GM23248 (cell line): ENCODE data around the gene MRNIP. TPM values are rescaled to one million over a fixed set of nuclear protein-coding genes. Genes with fewer than 3 reads are reported as not detected.
A peak's percentile ranks its signal among the peaks of the same experiment; 100 is the strongest.
"Not testable (repeated sequence)": the region's sequence is repeated elsewhere in the genome, so short reads cannot be mapped to it uniquely, and the experiment has no call there.

Experiments used
- DNase-seq: peaks from one replicate; pipeline ENCODE4 v3.0.0-alpha.2; 2015
- H2AFZ ChIP-seq: fragments of 200-600 bp; sonication (generic); 2 replicates; pipeline ENCODE4 v1.6.1; 2016; ENCODE audit warnings: antibody characterized with exemption
- H3F3A ChIP-seq: fragments of 200-600 bp; sonication (generic); 2 replicates; pipeline ENCODE4 v1.6.1; 2016; ENCODE audit warnings: mild to moderate bottlenecking, antibody characterized with exemption, mixed run types; ENCODE audit not compliant: insufficient read depth
- H3K27ac ChIP-seq: fragments of 200-600 bp; sonication (generic); 2 replicates; pipeline ENCODE4 v1.5.1; 2016; ENCODE audit warnings: mild to moderate bottlenecking
- H3K27me3 ChIP-seq: fragments of 200-600 bp; sonication (generic); replicated peaks from 2 replicates; pipeline ENCODE4 v1.6.1; 2016; ENCODE audit warnings: mild to moderate bottlenecking; ENCODE audit not compliant: insufficient read depth
- H3K36me3 ChIP-seq: fragments of 200-600 bp; sonication (generic); 2 replicates; pipeline ENCODE4 v1.6.1; 2016; ENCODE audit warnings: low read depth, mild to moderate bottlenecking
- H3K4me1 ChIP-seq: fragments of 200-600 bp; sonication (generic); 2 replicates; pipeline ENCODE4 v1.6.1; 2016; ENCODE audit warnings: mild to moderate bottlenecking; ENCODE audit not compliant: insufficient read depth
- H3K4me2 ChIP-seq: fragments of 200-600 bp; sonication (generic); one replicate; pipeline ENCODE4 v1.6.1; 2016; ENCODE audit warnings: mild to moderate bottlenecking; ENCODE audit not compliant: unreplicated experiment
- H3K4me3 ChIP-seq: fragments of 200-600 bp; sonication (generic); 2 replicates; pipeline ENCODE4 v1.5.1; 2016; ENCODE audit warnings: mild to moderate bottlenecking
- H3K79me2 ChIP-seq: fragments of 200-600 bp; sonication (generic); 2 replicates; pipeline ENCODE4 v1.6.1; 2016; ENCODE audit warnings: mild to moderate bottlenecking; ENCODE audit not compliant: insufficient read depth
- H3K9ac ChIP-seq: fragments of 200-600 bp; sonication (generic); 2 replicates; pipeline ENCODE4 v1.6.1; 2016; ENCODE audit warnings: mild to moderate bottlenecking
- H3K9me2 ChIP-seq: fragments of 200-600 bp; sonication (generic); 2 replicates; pipeline ENCODE4 v1.6.1; 2016; ENCODE audit warnings: mixed run types, mild to moderate bottlenecking, moderate library complexity; ENCODE audit not compliant: insufficient read depth
- H3K9me3 ChIP-seq: fragments of 200-600 bp; sonication (generic); one replicate; pipeline ENCODE4 v1.6.1; 2017; ENCODE audit warnings: low read depth
- H4K20me1 ChIP-seq: fragments of 200-600 bp; sonication (generic); 2 replicates; pipeline ENCODE4 v1.6.0; 2016; ENCODE audit not compliant: insufficient read depth
- EZH2 ChIP-seq: fragments of 200-600 bp; sonication (generic); IDR thresholded peaks from 2 replicates; pipeline ENCODE4 v1.6.1; 2018; ENCODE audit warnings: antibody characterized with exemption, mild to moderate bottlenecking; ENCODE audit not compliant: insufficient read depth, poor library complexity, severe bottlenecking
- EZH2phosphoT487 ChIP-seq: fragments of 200-600 bp; sonication (generic); IDR thresholded peaks from 2 replicates; pipeline ENCODE4 v1.6.1; 2018; ENCODE audit warnings: antibody characterized with exemption, moderate library complexity, mild to moderate bottlenecking, low read depth; ENCODE audit not compliant: insufficient read depth
- WGBS, 2 experiments: methylation state at CpG; one replicate each; pipeline ENCODE4 v1.1.6; 2015 to 2017; ENCODE audit warnings: low lambda C conversion rate in 2 of 2, low coverage in 1 of 2; ENCODE audit errors: missing lambda C conversion rate in 2 of 2; 5-methylcytosine and 5-hydroxymethylcytosine counted together
- in situ Hi-C: fragments of 300-500 bp; cut with MboI; formaldehyde crosslinking; loops from 2 replicates; pipeline ENCODE4 v1.15.0; 2020
- polyA plus RNA-seq: library from polyadenylated mRNA; unstranded; fragments of >200 nt; fragmentation: Nextera tagmentation; extraction: Ambion mirVana; gene quantifications from 2 replicates; pipeline ENCODE4 v1.2.1, GENCODE V29; 2016
- total RNA-seq: library from RNA; depleted of rRNA; stranded (reverse); fragments of >200 nt; shearing (Covaris generic); gene quantifications from 2 replicates; pipeline ENCODE4 v1.2.3, GENCODE V29; 2014

The MRNIP gene
- total and polyA plus RNA-seq, 2 experiments from 2014 or later = 14.1 to 17.3 TPM

DNA sequence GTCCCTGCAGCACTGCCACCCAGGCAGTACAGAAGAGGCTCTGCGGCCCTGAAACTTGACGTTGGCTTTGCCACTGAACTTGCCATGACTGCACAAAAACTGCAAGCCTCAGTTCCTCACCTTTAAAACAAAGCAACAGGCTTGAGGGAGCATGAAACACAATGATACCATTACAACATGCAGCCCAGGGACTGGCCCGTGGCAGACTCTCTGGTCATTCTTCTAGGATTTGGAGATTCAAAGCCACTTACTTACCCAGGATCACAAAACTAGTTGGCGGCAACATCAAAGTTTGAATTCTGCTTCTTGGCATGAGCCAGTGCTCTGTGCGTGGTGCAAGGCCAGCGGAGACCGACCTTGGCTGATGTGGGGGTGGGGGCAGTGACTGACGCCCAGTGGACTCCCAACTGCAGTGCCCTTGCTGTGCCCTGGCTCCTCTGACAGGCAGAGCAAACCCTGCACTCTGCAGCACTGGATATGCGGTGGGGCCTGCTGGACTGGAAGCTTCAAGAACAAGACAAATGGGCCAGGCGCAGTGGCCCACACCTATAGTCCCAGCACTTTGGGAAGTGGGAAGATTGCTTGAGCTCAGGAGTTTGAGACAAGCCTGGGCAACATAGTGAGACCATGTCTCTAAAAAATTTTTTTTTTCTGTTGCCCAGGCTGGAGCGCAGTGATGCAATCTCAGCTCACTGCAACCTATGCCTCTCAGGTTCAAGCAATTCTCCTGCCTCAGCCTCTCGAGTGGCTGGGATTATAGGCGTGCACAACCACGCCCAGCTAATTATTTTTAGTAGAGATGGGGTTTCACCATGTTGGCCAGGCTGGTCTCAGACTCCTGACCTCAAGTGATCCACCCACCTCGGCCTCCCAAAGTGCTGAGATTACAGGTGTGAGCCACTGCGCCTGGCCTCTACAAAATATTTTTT, 19.0 kb downstream of the MRNIP start:
- Histone ChIP-seq H2AFZ (no peak overlapping the region), H3K9me3 (no peaks in the 10 kb centered on the region), H3K4me1 (no peaks in the 10 kb centered on the region), H3K27ac (no peak overlapping the region), H3K9me2 (no peaks in the 10 kb centered on the region), H3K4me2 (no peak overlapping the region), H4K20me1 (no peaks in the 10 kb centered on the region), H3K79me2 (no peaks in the 10 kb centered on the region), H3F3A (peaks cover 25% of the 10 kb centered on the region), H3K4me3 (no peak overlapping the region), H3K27me3 (no peaks in the 10 kb centered on the region), H3K9ac (no peak overlapping the region), H3K36me3 (peaks cover 25% of the 10 kb centered on the region)
- no peak for TF ChIP-seq EZH2phosphoT487
- no peak for TF ChIP-seq EZH2
- DNase-seq = no peak
- WGBS, 2 experiments = 85 to 86% methylated on average over 16 of the region's 16 CpGs
- in situ Hi-C loops = no loop called here

DNA sequence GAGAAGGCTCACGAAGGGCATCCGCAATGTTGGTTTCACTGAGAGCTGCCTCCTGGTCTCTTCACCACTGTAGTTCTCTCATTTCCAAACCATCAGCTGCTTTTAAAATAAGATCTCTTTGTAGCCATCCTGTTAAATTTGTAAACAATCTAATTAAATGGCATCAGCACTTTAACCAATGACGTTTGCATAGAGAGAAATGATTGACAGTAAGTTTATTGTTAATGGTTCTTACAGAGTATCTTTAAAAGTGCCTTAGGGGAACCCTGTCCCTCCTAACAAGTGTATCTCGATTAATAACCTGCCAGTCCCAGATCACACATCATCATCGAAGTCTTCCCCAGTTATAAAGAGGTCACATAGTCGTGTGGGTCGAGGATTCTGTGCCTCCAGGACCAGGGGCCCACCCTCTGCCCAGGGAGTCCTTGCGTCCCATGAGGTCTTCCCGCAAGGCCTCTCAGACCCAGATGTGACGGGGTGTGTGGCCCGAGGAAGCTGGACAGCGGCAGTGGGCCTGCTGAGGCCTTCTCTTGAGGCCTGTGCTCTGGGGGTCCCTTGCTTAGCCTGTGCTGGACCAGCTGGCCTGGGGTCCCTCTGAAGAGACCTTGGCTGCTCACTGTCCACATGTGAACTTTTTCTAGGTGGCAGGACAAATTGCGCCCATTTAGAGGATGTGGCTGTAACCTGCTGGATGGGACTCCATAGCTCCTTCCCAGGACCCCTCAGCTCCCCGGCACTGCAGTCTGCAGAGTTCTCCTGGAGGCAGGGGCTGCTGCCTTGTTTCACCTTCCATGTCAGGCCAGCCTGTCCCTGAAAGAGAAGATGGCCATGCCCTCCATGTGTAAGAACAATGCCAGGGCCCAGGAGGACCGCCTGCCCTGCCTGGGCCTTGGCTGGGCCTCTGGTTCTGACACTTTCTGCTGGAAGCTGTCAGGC, 21.3 kb downstream of the MRNIP start:
- no peak overlapping the region for H3K4me3 ChIP-seq
- H3K79me2 ChIP-seq = 0 out of 2 replicates have a peak, but pooled peaks cover 9% of the 10 kb centered on the region
- H3K27me3 ChIP-seq = no peaks in the 10 kb centered on the region
- H3K9me2 ChIP-seq = no peaks in the 10 kb centered on the region
- peaks cover 32% of the 10 kb centered on the region for H3F3A ChIP-seq
- WGBS, 2 experiments = 85% methylated on average over 15 of the region's 15 CpGs
- H3K36me3 ChIP-seq = peaks cover 42% of the 10 kb centered on the region
- TF ChIP-seq EZH2 (no peak), EZH2phosphoT487 (no peak)
- H3K4me1 ChIP-seq = no peaks in the 10 kb centered on the region
- H3K4me2 ChIP-seq = no peak overlapping the region
- H3K27ac ChIP-seq = 0 out of 2 replicates have a peak overlapping the region, but pooled peaks have one; percentile 24
- H2AFZ ChIP-seq = no peak overlapping the region
- H3K9ac ChIP-seq = no peak overlapping the region
- in situ Hi-C loops = no loop called here
- H3K9me3 ChIP-seq = no peaks in the 10 kb centered on the region
- no peaks in the 10 kb centered on the region for H4K20me1 ChIP-seq
- no peak for DNase-seq

DNA sequence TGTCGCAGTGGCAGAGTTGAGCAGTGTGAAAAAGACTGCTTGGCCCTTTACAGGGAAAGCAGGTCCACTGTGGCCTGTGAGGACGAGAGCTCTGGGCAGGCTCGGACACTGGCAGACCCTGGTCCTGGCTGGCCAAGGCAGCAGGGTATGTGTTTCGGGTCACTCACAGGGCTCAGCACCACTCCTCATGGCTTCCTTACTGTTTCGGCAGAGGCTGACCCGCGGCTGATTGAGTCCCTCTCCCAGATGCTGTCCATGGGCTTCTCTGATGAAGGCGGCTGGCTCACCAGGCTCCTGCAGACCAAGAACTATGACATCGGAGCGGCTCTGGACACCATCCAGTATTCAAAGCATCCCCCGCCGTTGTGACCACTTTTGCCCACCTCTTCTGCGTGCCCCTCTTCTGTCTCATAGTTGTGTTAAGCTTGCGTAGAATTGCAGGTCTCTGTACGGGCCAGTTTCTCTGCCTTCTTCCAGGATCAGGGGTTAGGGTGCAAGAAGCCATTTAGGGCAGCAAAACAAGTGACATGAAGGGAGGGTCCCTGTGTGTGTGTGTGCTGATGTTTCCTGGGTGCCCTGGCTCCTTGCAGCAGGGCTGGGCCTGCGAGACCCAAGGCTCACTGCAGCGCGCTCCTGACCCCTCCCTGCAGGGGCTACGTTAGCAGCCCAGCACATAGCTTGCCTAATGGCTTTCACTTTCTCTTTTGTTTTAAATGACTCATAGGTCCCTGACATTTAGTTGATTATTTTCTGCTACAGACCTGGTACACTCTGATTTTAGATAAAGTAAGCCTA, 22.2 kb downstream of the MRNIP start:
- DNase-seq = peak; percentile 47
- H3K27me3 ChIP-seq = no peaks in the 10 kb centered on the region
- H3K9me2 ChIP-seq = no peaks in the 10 kb centered on the region
- H2AFZ ChIP-seq = no peak overlapping the region
- in situ Hi-C loops = no loop called here
- peaks cover 32% of the 10 kb centered on the region for H3F3A ChIP-seq
- H3K4me1 ChIP-seq = no peaks in the 10 kb centered on the region
- H3K9ac ChIP-seq = no peak overlapping the region
- H3K79me2 ChIP-seq = peaks cover 9% of the 10 kb centered on the region; the same call in 1 of the 2 replicates
- TF ChIP-seq EZH2 (no peak), EZH2phosphoT487 (no peak)
- no peak overlapping the region for H3K4me2 ChIP-seq
- no peaks in the 10 kb centered on the region for H4K20me1 ChIP-seq
- 0 out of 2 replicates have a peak overlapping the region, but pooled peaks have one; percentile 24 for H3K27ac ChIP-seq
- H3K9me3 ChIP-seq = no peaks in the 10 kb centered on the region
- peaks cover 42% of the 10 kb centered on the region for H3K36me3 ChIP-seq
- no peak overlapping the region for H3K4me3 ChIP-seq
- WGBS, 2 experiments = 98% methylated on average over 19 of the region's 19 CpGs

DNA sequence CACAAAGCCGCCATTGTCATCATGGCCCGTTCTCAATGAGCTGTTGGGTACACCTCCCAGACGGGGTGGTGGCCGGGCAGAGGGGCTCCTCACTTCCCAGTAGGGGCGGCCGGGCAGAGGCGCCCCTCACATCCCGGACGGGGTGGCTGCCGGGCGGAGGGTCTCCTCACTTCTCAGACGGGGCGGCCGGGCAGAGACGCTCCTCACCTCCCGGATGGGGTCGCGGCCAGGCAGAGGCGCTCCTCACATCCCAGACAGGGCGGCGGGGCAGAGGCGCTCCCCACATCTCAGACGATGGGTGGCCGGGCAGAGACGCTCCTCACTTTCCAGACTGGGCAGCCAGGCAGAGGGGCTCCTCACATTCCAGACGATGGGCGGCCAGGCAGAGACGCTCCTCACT, 23.7 kb downstream of the MRNIP start:
- H3K36me3 ChIP-seq = peaks cover 55% of the 10 kb centered on the region
- H3K9me3 ChIP-seq, H4K20me1 ChIP-seq, H3K27ac ChIP-seq, H2AFZ ChIP-seq, H3K4me1 ChIP-seq, H3K9ac ChIP-seq, H3K4me3 ChIP-seq, H3K9me2 ChIP-seq, H3K4me2 ChIP-seq, in situ Hi-C loops, H3K27me3 ChIP-seq, DNase-seq: not testable (repeated sequence)
- WGBS, 2 experiments = 90 to 93% methylated on average over 5 to 28 of the region's 28 CpGs
- peaks cover 40% of the 10 kb centered on the region for H3F3A ChIP-seq
- peaks cover 19% of the 10 kb centered on the region for H3K79me2 ChIP-seq
